GM12891 (cell line): ENCODE results near the gene CCDC136.

ENCODE experiments used
- DNase-seq: peaks from one replicate; pipeline ENCODE4 v3.0.0; 2011; ENCODE audit warnings: low spot score; ENCODE audit not compliant: insufficient read length
- FAIRE-seq: peaks from 2 replicates; lab custom pipeline; 2011; peaks lifted over from hg19 to GRCh38; lab: Jason Lieb, UNC
- PAX5 ChIP-seq: IDR thresholded peaks from 2 replicates; pipeline ENCODE4 v1.6.1; 2011; ENCODE audit warnings: low read length, moderate library complexity, mild to moderate bottlenecking; ENCODE audit not compliant: insufficient read depth, severe bottlenecking
- POLR2A ChIP-seq: IDR thresholded peaks from 2 replicates; pipeline ENCODE4 v1.6.1; 2011; ENCODE audit warnings: low read depth, low read length, control low read depth
- POLR2AphosphoS5 ChIP-seq: IDR thresholded peaks from 2 replicates; pipeline ENCODE4 v1.6.1; 2011; ENCODE audit warnings: low read depth, low read length, control low read depth
- POU2F2 ChIP-seq: IDR thresholded peaks from 2 replicates; pipeline ENCODE4 v1.6.1; 2011; ENCODE audit warnings: low read depth, mild to moderate bottlenecking, control low read depth, low read length, moderate library complexity
- SPI1 ChIP-seq: IDR thresholded peaks from 2 replicates; pipeline ENCODE4 v1.6.1; 2011; ENCODE audit warnings: low read depth, low read length, control low read depth
- TAF1 ChIP-seq: IDR thresholded peaks from 2 replicates; pipeline ENCODE4 v1.6.1; 2011; ENCODE audit warnings: low read depth, low read length, control low read depth

CCDC136 gene

GRCh38 chr7:128842674-128843641, 51.2 kb downstream of the CCDC136 start:
- TF ChIP-seq POLR2A (no peak), PAX5 (no peak), POU2F2 (no peak), POLR2AphosphoS5 (no peak), TAF1 (no peak), SPI1 (no peak)
- DNase-seq (no peak), FAIRE-seq (no peak)

- FAIRE-seq (no peak), DNase-seq (no peak)
- TF ChIP-seq POU2F2 (no peak), POLR2AphosphoS5 (no peak), PAX5 (no peak), SPI1 (no peak), POLR2A (no peak), TAF1 (no peak)
Measured at GRCh38 chr7:128843938-128844621, 52.3 kb downstream of the CCDC136 start.

GRCh38 chr7:128844777-128845311, 53.1 kb downstream of the CCDC136 start:
- DNase-seq = no peak
- no peak for FAIRE-seq
- TF ChIP-seq POLR2A (no peak), POLR2AphosphoS5 (no peak), PAX5 (no peak), SPI1 (no peak), TAF1 (no peak), POU2F2 (no peak)

GRCh38 chr7:128845475-128845874, 53.7 kb downstream of the CCDC136 start:
- TF ChIP-seq POLR2A (no peak), POU2F2 (no peak), TAF1 (no peak), SPI1 (no peak), PAX5 (no peak), POLR2AphosphoS5 (no peak)
- DNase-seq = no peak
- no peak for FAIRE-seq

- no peak for DNase-seq
- TF ChIP-seq POLR2AphosphoS5 (no peak), POU2F2 (no peak), PAX5 (no peak), SPI1 (no peak), TAF1 (no peak)
Measured at GRCh38 chr7:128845987-128846386, 54.2 kb downstream of the CCDC136 start.

GRCh38 chr7:128846781-128847444, 55.1 kb downstream of the CCDC136 start:
- TF ChIP-seq POLR2AphosphoS5 (no peak), POU2F2 (no peak), PAX5 (no peak), SPI1 (no peak), TAF1 (no peak), POLR2A (no peak)
- no peak for DNase-seq
- no peak for FAIRE-seq

More at GRCh38 chr7:128845987-128846386, 54.2 kb downstream of the CCDC136 start:
- FAIRE-seq = no peak

GRCh38 chr7:128847721-128848211, 56.0 kb downstream of the CCDC136 start:
- FAIRE-seq (no peak), DNase-seq (no peak)
- TF ChIP-seq POU2F2 = no peak
- no peak for TF ChIP-seq TAF1
- no peak for TF ChIP-seq POLR2A
- no peak for TF ChIP-seq PAX5
- no peak for TF ChIP-seq SPI1

- no peak for TF ChIP-seq POLR2A
- no peak for TF ChIP-seq PAX5
- TF ChIP-seq POU2F2 = no peak
- TF ChIP-seq POLR2AphosphoS5 = no peak
- no peak for TF ChIP-seq TAF1
- no peak for TF ChIP-seq SPI1
- DNase-seq (no peak), FAIRE-seq (no peak)
Measured at GRCh38 chr7:128848289-128849155, 56.8 kb downstream of the CCDC136 start.
